SKM-1 (cell line): Measurements from ENCODE around the gene BBS9.

Source experiments
- DNase-seq: peaks from one replicate; lab custom pipeline; 2025; ENCODE audit not compliant: unreplicated experiment; lab: John Stamatoyannopoulos, UW

The BBS9 gene

GRCh38 chr7:33593611-33594010, 464.2 kb downstream of the BBS9 start:
- DNase-seq = no peak

GRCh38 chr7:33596686-33597085, 467.3 kb downstream of the BBS9 start:
- DNase-seq = no peak

GRCh38 chr7:33597181-33597580, 467.8 kb downstream of the BBS9 start:
- no peak for DNase-seq

GRCh38 chr7:33601101-33601500, 471.7 kb downstream of the BBS9 start:
- no peak for DNase-seq

- no peak for DNase-seq
Observed at GRCh38 chr7:33601884-33602283, 472.5 kb downstream of the BBS9 start.

- DNase-seq = no peak
Observed at GRCh38 chr7:33604056-33604455, 474.7 kb downstream of the BBS9 start.

GRCh38 chr7:33610918-33611317, 481.6 kb downstream of the BBS9 start:
- DNase-seq = no peak

GRCh38 chr7:33612442-33612841, 483.1 kb downstream of the BBS9 start:
- DNase-seq = no peak

GRCh38 chr7:33614357-33615117, 485.2 kb downstream of the BBS9 start:
- no peak for DNase-seq

- no peak for DNase-seq
Observed at GRCh38 chr7:33616752-33617151, 487.4 kb downstream of the BBS9 start.

- no peak for DNase-seq
Observed at GRCh38 chr7:33619264-33619663, 489.9 kb downstream of the BBS9 start.

- DNase-seq = no peak
Observed at GRCh38 chr7:33623267-33623666, 493.9 kb downstream of the BBS9 start.

- no peak for DNase-seq
Observed at GRCh38 chr7:33624215-33624614, 494.9 kb downstream of the BBS9 start.

GRCh38 chr7:33626869-33627268, 497.5 kb downstream of the BBS9 start:
- no peak for DNase-seq

- no peak for DNase-seq
Observed at GRCh38 chr7:33627741-33628140, 498.4 kb downstream of the BBS9 start.

GRCh38 chr7:33628894-33629293, 499.5 kb downstream of the BBS9 start:
- DNase-seq = no peak

GRCh38 chr7:33630359-33630758, 501.0 kb downstream of the BBS9 start:
- DNase-seq = no peak

GRCh38 chr7:33632322-33632721, 503.0 kb downstream of the BBS9 start:
- no peak for DNase-seq

- no peak for DNase-seq
Observed at GRCh38 chr7:33632840-33633525, 503.6 kb downstream of the BBS9 start.

GRCh38 chr7:33634606-33635005, 505.2 kb downstream of the BBS9 start:
- DNase-seq = no peak

GRCh38 chr7:33636359-33636758, 507.0 kb downstream of the BBS9 start:
- no peak for DNase-seq

GRCh38 chr7:33639552-33640197, 510.3 kb downstream of the BBS9 start:
- DNase-seq = no peak
